ENCODE measurements around the gene ARHGEF7.

Gene ARHGEF7

GRCh38 chr13:111328574-111329410 is 213.7 kb downstream of the ARHGEF7 start:
- no peak overlapping the region for H3K4me3 ChIP-seq (ENCODE audit: control insufficient read depth, low read depth, low read length)
- DNase-seq (ENCODE audit: low read depth): no peak
- TF ChIP-seq, protein P1, sequence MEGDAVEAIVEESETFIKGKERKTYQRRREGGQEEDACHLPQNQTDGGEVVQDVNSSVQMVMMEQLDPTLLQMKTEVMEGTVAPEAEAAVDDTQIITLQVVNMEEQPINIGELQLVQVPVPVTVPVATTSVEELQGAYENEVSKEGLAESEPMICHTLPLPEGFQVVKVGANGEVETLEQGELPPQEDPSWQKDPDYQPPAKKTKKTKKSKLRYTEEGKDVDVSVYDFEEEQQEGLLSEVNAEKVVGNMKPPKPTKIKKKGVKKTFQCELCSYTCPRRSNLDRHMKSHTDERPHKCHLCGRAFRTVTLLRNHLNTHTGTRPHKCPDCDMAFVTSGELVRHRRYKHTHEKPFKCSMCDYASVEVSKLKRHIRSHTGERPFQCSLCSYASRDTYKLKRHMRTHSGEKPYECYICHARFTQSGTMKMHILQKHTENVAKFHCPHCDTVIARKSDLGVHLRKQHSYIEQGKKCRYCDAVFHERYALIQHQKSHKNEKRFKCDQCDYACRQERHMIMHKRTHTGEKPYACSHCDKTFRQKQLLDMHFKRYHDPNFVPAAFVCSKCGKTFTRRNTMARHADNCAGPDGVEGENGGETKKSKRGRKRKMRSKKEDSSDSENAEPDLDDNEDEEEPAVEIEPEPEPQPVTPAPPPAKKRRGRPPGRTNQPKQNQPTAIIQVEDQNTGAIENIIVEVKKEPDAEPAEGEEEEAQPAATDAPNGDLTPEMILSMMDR (conservative IDR thresholded peaks at IDR 0.05; ENCODE audit: control insufficient read depth, insufficient read depth, low read depth, low read length): no peak

DNA sequence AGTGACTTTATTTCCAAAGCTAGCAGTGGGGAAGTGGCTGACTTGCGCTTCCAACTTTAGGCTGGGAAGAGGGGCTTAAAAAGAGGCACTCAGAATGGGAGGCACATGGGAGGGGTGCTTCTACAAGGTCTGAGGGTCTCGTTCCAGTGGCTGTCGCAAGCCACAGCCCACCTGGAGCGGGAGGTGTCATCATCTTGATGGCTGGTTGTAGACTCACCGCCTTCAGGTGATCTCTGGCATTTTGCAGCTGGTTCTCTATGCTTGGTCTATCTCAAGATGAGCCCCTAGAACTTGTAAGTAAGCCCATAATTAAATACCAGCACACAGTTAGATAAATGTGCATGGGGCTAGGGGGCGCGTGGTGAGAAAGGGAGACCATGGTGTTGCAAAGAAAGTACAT is 214.5 kb downstream of the ARHGEF7 start:
- TF ChIP-seq, protein P1 (conservative IDR thresholded peaks at IDR 0.05; ENCODE audit: control insufficient read depth, insufficient read depth, low read depth, low read length): no peak
- H3K4me3 ChIP-seq (ENCODE audit: control insufficient read depth, low read depth, low read length): no peak overlapping the region
- no peak for DNase-seq (ENCODE audit: low read depth)

DNA sequence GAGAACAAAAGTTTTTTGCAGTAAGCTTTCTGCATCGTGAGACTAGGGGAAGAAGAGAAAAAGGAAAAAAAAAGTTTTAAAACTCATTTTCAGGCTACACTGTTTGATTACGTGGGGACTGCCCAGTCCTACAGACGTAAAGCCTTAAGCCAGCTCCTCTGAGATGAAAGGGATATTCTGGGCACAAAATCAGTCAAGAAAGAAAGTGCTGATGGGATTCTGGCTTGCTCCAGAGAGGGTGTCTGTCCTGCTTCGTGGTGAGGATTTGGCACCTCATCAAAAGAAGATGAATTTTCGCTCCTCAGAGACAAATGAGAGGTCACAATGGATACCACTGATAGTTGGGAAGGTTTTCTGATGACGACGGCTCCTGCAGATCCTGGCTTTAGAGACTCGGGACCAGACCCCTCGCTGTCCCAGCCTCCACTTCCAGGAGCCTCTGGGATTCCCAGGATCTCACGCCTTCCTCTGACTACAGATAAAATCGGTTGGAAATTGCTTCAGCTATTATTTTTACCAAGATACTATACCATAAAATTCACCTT is 215.0 kb downstream of the ARHGEF7 start:
- no peak overlapping the region for H3K4me3 ChIP-seq (ENCODE audit: control insufficient read depth, low read depth, low read length)
- DNase-seq (ENCODE audit: low read depth): peak; percentile 27
- TF ChIP-seq, protein P1 (conservative IDR thresholded peaks at IDR 0.05; ENCODE audit: control insufficient read depth, insufficient read depth, low read depth, low read length): no peak

- TF ChIP-seq, protein P1 (conservative IDR thresholded peaks at IDR 0.05; ENCODE audit: control insufficient read depth, insufficient read depth, low read depth, low read length): no peak
- H3K4me3 ChIP-seq (ENCODE audit: control insufficient read depth, low read depth, low read length): no peak overlapping the region
- DNase-seq (ENCODE audit: low read depth): no peak
These were observed 220.2 kb downstream of the ARHGEF7 start for GRCh38 chr13:111335298-111335697.

DNA sequence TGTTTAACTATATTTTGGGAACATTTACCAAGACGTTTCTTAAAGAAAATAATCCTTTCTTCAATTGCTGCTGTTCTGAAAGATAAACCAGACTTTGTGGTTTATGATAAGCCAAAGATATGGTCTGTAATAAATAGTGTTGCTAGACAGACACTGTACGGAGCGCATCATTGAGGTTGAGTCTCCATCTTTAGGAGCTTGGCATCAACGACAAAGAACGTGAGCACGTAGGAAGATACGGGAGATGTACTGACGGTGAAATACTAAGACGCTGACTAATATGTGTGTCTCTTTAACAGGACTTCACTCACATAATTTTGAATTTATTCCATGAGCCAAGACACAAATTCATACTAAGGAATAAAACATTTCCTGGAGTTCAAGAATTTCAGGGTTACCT is 221.6 kb downstream of the ARHGEF7 start:
- TF ChIP-seq, protein P1 (conservative IDR thresholded peaks at IDR 0.05; ENCODE audit: control insufficient read depth, insufficient read depth, low read depth, low read length): no peak
- peak; percentile 86 for DNase-seq (ENCODE audit: low read depth)

DNA sequence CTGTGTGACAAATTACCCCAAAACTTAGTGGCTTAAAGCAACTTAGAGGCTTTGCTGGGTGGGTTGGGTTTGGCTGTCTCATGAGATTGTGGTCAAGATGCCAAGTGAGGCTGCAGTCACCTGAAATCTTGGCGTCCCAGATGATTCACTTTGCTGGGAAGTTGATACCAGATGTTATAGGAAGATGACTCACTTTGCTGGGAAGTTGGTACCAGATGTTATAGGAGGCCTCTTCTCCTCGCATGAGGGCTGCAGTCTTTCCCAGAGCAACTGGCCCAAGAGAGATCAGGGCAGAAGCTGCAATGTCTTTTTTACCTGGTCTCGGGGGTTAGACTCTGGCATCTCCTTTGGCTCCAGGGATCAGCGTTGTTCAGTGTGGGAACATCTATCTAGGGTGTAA is 222.1 kb downstream of the ARHGEF7 start:
- TF ChIP-seq, protein P1 (conservative IDR thresholded peaks at IDR 0.05; ENCODE audit: control insufficient read depth, insufficient read depth, low read depth, low read length): no peak
- H3K4me3 ChIP-seq (ENCODE audit: control insufficient read depth, low read depth, low read length): no peak overlapping the region
- peak; percentile 99 for DNase-seq (ENCODE audit: low read depth)

More for the DNA sequence above, 221.6 kb downstream of the ARHGEF7 start:
- H3K4me3 ChIP-seq (ENCODE audit: control insufficient read depth, low read depth, low read length): no peak overlapping the region
